KOPT-K1 (cell line): ENCODE results near the gene SPINK4.

Source experiments
- H3K27ac ChIP-seq: fragments of 200-600 bp; sonication (generic); 2 replicates; pipeline ENCODE4 v1.5.1; 2016; ENCODE audit warnings: antibody characterized with exemption, mild to moderate bottlenecking, low read depth, low read length; ENCODE audit not compliant: poor library complexity, severe bottlenecking
- H3K36me3 ChIP-seq: fragments of 200-600 bp; sonication (generic); 2 replicates; pipeline ENCODE4 v1.5.1; 2017; ENCODE audit warnings: antibody characterized with exemption, mild to moderate bottlenecking, low read length, moderate library complexity; ENCODE audit not compliant: insufficient read depth
- H3K9me3 ChIP-seq: fragments of 200-600 bp; sonication (generic); 2 replicates; pipeline ENCODE4 v1.5.1; 2017; ENCODE audit warnings: antibody characterized with exemption, low read length, mild to moderate bottlenecking; ENCODE audit not compliant: insufficient read depth, poor library complexity, severe bottlenecking

SPINK4 gene

DNA sequence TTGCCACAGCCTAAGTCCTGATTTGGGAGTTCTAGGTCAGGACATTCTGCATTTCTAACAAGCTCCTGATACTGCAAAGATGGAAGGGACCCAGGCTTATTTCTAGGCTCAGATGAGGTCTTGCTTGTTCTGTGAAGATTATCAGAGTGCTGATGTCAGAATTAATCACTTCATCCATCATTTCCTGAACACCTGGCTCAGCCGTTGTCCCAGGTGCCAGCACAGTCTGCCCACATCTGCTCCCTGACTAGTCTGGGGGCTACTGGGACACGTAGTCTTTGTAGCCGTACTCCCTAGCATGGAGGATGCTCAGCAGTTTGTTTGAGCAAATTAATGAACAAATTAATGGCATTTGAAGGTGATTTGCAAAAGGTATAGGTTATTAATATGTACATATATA lies 17.9 kb upstream of the SPINK4 start:
- Histone ChIP-seq H3K27ac (no peak overlapping the region), H3K9me3 (no peaks in the 10 kb centered on the region), H3K36me3 (no peaks in the 10 kb centered on the region)

DNA sequence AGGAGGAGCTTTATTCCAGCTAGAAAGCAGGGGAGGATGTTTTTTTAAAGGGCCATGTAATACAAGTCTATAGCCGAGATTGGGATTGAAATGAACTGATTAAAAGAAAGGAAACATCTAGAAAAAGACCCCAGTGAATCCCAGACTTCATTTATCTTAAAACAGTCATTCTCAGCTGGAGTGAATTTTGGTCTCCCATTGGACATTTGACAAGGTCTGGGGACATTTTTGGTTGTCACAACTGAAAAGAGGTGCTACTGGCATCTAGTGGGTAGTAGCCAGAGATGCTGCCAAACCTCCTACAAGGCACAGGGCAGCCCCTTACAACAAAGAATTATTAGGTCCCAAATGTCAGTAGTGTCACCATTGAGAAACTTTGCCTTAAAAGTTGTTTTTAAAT lies 16.3 kb upstream of the SPINK4 start:
- Histone ChIP-seq H3K9me3 (no peaks in the 10 kb centered on the region), H3K27ac (no peak overlapping the region), H3K36me3 (no peaks in the 10 kb centered on the region)

GRCh38 chr9:33225319-33226147 lies 14.4 kb upstream of the SPINK4 start:
- Histone ChIP-seq H3K36me3 (no peaks in the 10 kb centered on the region), H3K27ac (no peak overlapping the region), H3K9me3 (no peaks in the 10 kb centered on the region)

DNA sequence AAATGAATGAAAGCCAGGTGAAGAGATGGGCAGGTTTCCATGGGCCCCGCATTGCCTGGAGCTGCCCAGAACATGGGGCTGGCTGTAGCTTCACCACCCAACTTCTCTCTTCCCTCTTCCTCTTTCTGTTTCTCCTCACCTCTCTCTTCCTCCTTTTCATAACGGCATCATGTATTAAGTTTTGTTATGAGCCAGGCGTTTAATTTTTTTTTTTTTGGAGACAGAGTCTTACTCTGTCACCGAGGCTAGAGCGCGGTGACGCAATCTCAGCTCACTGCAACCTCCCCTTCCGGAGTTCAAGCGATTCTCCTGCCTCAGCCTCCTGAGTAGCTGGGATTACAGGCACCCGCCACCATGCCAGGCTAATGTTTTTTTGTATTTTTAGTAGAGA lies 13.0 kb upstream of the SPINK4 start:
- no peak overlapping the region for H3K27ac ChIP-seq

DNA sequence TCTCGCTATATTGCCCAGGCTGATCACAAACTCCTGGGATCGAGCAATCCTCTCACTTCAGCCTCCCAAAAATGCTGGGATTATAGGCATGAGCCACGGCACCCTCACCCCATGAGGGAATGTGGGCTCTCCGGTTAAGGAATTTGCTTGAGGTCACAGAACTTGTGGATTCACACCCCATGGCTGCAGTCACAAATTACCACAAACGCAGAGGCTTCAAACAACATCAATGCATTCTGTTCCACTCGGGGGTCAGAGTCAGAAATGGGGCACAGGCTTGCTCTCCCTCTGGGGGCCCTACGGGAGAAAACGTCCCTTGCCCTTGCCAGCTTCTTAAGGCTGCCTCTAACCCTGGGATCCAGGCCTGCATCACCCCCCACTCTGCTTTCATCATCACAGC lies 12.2 kb upstream of the SPINK4 start:
- Histone ChIP-seq H3K9me3 (no peaks in the 10 kb centered on the region), H3K36me3 (no peaks in the 10 kb centered on the region), H3K27ac (no peak overlapping the region)

More for the DNA sequence above, 13.0 kb upstream of the SPINK4 start:
- Histone ChIP-seq H3K36me3 (no peaks in the 10 kb centered on the region), H3K9me3 (no peaks in the 10 kb centered on the region)

GRCh38 chr9:33228606-33229005 lies 11.4 kb upstream of the SPINK4 start:
- Histone ChIP-seq H3K27ac (no peak overlapping the region), H3K9me3 (no peaks in the 10 kb centered on the region), H3K36me3 (no peaks in the 10 kb centered on the region)

- Histone ChIP-seq H3K9me3 (no peaks in the 10 kb centered on the region), H3K36me3 (no peaks in the 10 kb centered on the region), H3K27ac (no peak overlapping the region)
Observed at GRCh38 chr9:33229359-33230114, 10.4 kb upstream of the SPINK4 start.

- no peaks in the 10 kb centered on the region for H3K36me3 ChIP-seq
- H3K27ac ChIP-seq, result no peak overlapping the region
- no peaks in the 10 kb centered on the region for H3K9me3 ChIP-seq
Observed at GRCh38 chr9:33230756-33231622, 9.0 kb upstream of the SPINK4 start.

DNA sequence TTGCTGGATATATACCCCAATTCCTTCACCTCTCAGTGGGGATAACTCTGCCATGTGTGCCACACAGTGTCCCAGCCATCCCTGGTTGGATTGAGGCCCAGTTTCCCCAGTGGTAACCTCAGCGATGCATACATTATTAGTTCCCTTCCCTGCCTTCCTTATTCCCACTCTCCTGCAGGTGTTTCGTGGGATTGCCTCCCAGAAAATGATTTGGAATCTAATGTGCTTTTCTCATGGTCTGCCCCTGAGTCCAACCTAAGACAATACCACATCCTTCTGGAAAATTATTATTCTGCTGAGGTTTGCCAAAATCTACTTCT lies 8.4 kb upstream of the SPINK4 start:
- H3K36me3 ChIP-seq, result no peaks in the 10 kb centered on the region
- no peak overlapping the region for H3K27ac ChIP-seq
- H3K9me3 ChIP-seq, result no peaks in the 10 kb centered on the region

GRCh38 chr9:33232815-33233214 lies 7.2 kb upstream of the SPINK4 start:
- Histone ChIP-seq H3K9me3 (no peaks in the 10 kb centered on the region), H3K27ac (no peak overlapping the region), H3K36me3 (no peaks in the 10 kb centered on the region)

DNA sequence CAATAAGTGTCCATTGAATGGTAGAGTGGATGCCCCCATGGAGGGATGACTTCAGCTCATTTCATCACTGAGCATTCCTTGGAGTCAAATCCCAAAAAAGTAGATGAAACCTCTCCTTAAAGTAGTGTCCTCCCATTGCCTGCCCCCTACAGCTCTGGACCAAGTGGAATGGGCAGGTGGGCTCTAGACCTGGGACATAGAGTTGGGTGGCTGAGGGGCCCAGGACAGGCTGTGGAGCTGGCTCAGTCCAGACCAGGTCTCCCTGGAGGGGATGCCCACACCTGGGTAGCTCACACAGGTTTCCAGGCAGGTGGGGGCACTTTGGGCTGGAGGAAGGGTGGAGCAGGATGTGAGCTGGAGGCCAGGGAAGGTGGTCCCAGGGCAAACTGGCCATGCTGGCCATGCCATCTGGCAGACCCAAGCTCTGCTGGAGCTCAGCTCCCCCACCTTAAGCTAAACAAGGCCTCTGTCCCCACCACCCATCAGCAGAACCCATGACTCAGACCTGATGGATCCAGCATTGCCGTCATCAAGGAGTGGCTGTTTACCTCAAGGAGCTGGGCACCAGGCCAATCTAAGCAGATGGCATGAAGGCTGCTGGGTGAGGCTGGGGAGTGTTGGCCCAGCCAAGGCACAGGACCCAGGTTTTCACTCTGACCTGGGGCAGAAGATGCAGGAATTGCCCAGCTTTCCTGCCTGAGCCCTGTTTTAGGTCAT lies 6.2 kb upstream of the SPINK4 start:
- no peaks in the 10 kb centered on the region for H3K36me3 ChIP-seq
- H3K27ac ChIP-seq, result no peak overlapping the region
- no peaks in the 10 kb centered on the region for H3K9me3 ChIP-seq

GRCh38 chr9:33234511-33235467 lies 5.2 kb upstream of the SPINK4 start:
- Histone ChIP-seq H3K36me3 (no peaks in the 10 kb centered on the region), H3K9me3 (no peaks in the 10 kb centered on the region), H3K27ac (no peak overlapping the region)

GRCh38 chr9:33236571-33236970 lies 3.4 kb upstream of the SPINK4 start:
- Histone ChIP-seq H3K27ac (no peak overlapping the region), H3K9me3 (no peaks in the 10 kb centered on the region), H3K36me3 (no peaks in the 10 kb centered on the region)

- H3K36me3 ChIP-seq, result no peaks in the 10 kb centered on the region
- H3K27ac ChIP-seq, result no peak overlapping the region
- H3K9me3 ChIP-seq, result no peaks in the 10 kb centered on the region
Observed at GRCh38 chr9:33241298-33241697, 1.3 kb downstream of the SPINK4 start.
